Mesothelial cell of epicardium (in vitro differentiated cells): ENCODE results near the gene MIPEP. TPM values are rescaled to one million over a fixed set of nuclear protein-coding genes. Genes with fewer than 3 reads are reported as not detected.

Experiments used
- DNase-seq, 2 experiments: peaks; one replicate each; pipeline ENCODE4 v3.0.0; 2021; ENCODE audit warnings: low spot score in 2 of 2; ENCODE audit not compliant: unreplicated experiment in 2 of 2
- H3K27ac Mint-ChIP-seq: 2 replicates; pipeline ENCODE4 v1.8.0; 2021; ENCODE audit warnings: mixed read lengths
- H3K27me3 Mint-ChIP-seq: 2 replicates; pipeline ENCODE4 v1.8.0; 2021; ENCODE audit warnings: low read depth, mixed read lengths
- H3K36me3 Mint-ChIP-seq: 2 replicates; pipeline ENCODE4 v1.8.0; 2021; ENCODE audit warnings: mixed read lengths
- H3K4me1 Mint-ChIP-seq: 2 replicates; pipeline ENCODE4 v1.8.0; 2021; ENCODE audit warnings: mixed read lengths
- H3K4me3 Mint-ChIP-seq: 2 replicates; pipeline ENCODE4 v1.8.0; 2021; ENCODE audit warnings: mild to moderate bottlenecking, moderate library complexity, mixed read lengths
- H3K9me3 Mint-ChIP-seq: 2 replicates; pipeline ENCODE4 v1.8.0; 2021; ENCODE audit warnings: mixed read lengths
- CTCF ChIP-seq: fragments of 200-600 bp; sonication (generic); IDR thresholded peaks from one replicate; pipeline ENCODE4 v1.5.0; 2021; ENCODE audit warnings: antibody characterized with exemption; ENCODE audit not compliant: unreplicated experiment
- total RNA-seq: library from RNA; stranded (reverse); gene quantifications from 3 replicates; pipeline ENCODE4 v1.2.1, GENCODE V29; 2021

Gene MIPEP
- total RNA-seq, 1 donor from 2014 or later, result 13.1 TPM

GRCh38 chr13:23778002-23778652 lies 111.1 kb downstream of the MIPEP start:
- H3K4me3 Mint-ChIP-seq, result no peak overlapping the region
- no peak for TF ChIP-seq CTCF
- H3K36me3 Mint-ChIP-seq, result peaks cover 24% of the 10 kb centered on the region
- peaks cover 13% of the 10 kb centered on the region for H3K9me3 Mint-ChIP-seq
- H3K4me1 Mint-ChIP-seq, result peaks cover 36% of the 10 kb centered on the region
- no peaks in the 10 kb centered on the region for H3K27me3 Mint-ChIP-seq
- no peak for DNase-seq
- peak overlapping the region; percentile 84 for H3K27ac Mint-ChIP-seq

GRCh38 chr13:23777575-23777870 lies 111.7 kb downstream of the MIPEP start:
- Mint-ChIP-seq H3K9me3 (peaks cover 12% of the 10 kb centered on the region), H3K27ac (peak overlapping the region; percentile 84), H3K4me3 (no peak overlapping the region), H3K27me3 (no peaks in the 10 kb centered on the region), H3K4me1 (peaks cover 42% of the 10 kb centered on the region), H3K36me3 (peaks cover 24% of the 10 kb centered on the region)
- TF ChIP-seq CTCF, result no peak
- DNase-seq, result no peak

- Mint-ChIP-seq H3K4me3 (no peak overlapping the region), H3K9me3 (peaks cover 7% of the 10 kb centered on the region), H3K27me3 (no peaks in the 10 kb centered on the region), H3K4me1 (peaks cover 45% of the 10 kb centered on the region), H3K36me3 (peaks cover 19% of the 10 kb centered on the region), H3K27ac (peak overlapping the region; percentile 35)
- no peak for DNase-seq
- no peak for TF ChIP-seq CTCF
Observed at GRCh38 chr13:23776698-23777574, 112.3 kb downstream of the MIPEP start.

GRCh38 chr13:23772717-23773116 lies 116.5 kb downstream of the MIPEP start:
- DNase-seq, result no peak
- H3K4me3 Mint-ChIP-seq, result no peak overlapping the region
- no peaks in the 10 kb centered on the region for H3K36me3 Mint-ChIP-seq
- H3K9me3 Mint-ChIP-seq, result no peaks in the 10 kb centered on the region
- no peak for TF ChIP-seq CTCF
- peak overlapping the region; percentile 37 for H3K27ac Mint-ChIP-seq
- H3K4me1 Mint-ChIP-seq, result peaks cover 66% of the 10 kb centered on the region
- no peaks in the 10 kb centered on the region for H3K27me3 Mint-ChIP-seq

DNA sequence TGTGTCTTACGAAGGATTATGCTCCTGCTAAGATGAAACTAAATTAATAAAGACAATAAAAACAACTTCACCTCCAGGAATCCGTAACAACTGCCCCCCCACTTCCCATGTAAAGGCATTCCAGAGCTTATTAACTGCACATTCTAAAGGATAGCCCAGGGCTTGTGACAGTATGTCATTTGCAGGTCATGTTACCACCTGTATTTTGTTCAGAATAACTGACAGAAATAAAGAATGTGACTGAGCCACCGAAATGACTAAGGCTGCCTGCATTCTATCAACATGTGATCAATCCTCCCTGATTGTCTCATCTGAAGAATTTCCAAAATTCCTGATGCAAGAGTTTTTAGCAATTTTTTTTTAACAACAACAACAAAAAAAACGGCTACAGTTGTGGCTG lies 117.2 kb downstream of the MIPEP start:
- no peak for TF ChIP-seq CTCF
- no peak overlapping the region for H3K4me3 Mint-ChIP-seq
- no peak for DNase-seq
- H3K27me3 Mint-ChIP-seq, result no peaks in the 10 kb centered on the region
- peaks cover 58% of the 10 kb centered on the region for H3K4me1 Mint-ChIP-seq
- H3K27ac Mint-ChIP-seq, result peak overlapping the region; percentile 87
- H3K36me3 Mint-ChIP-seq, result no peaks in the 10 kb centered on the region
- H3K9me3 Mint-ChIP-seq, result no peaks in the 10 kb centered on the region
